Right cardiac atrium (tissue), 5 donors: Measurements from ENCODE around the gene C19orf67. TPM values are rescaled to one million over a fixed set of nuclear protein-coding genes. Genes with fewer than 3 reads are reported as not detected.

Source experiments
- ATAC-seq, 2 donors: fragments of 200-7000 bp; cut with Tn5 transposase; one replicate each; pipeline versions ENCODE4 v1.8.0 to v1.9.1; 2020; ENCODE audit warnings: moderate library complexity in 2 of 2, mild to moderate bottlenecking in 1 of 2
- DNase-seq, 3 donors: peaks; one replicate each; pipeline ENCODE4 v3.0.0-alpha.2; 2020
- H3K27ac ChIP-seq: one replicate; pipeline ENCODE4 v1.5.1; 2013; ENCODE audit warnings: mild to moderate bottlenecking, low read length, control low read depth, moderate library complexity
- H3K27me3 ChIP-seq: one replicate; pipeline ENCODE4 v1.6.1; 2013; ENCODE audit not compliant: control insufficient read depth, insufficient read depth
- H3K4me1 ChIP-seq: one replicate; pipeline ENCODE4 v1.6.1; 2013; ENCODE audit warnings: low read length; ENCODE audit not compliant: control insufficient read depth, insufficient read depth
- H3K4me3 ChIP-seq: one replicate; pipeline ENCODE4 v1.5.1; 2013; ENCODE audit warnings: low read length, control low read depth
- H3K9me3 ChIP-seq: one replicate; pipeline ENCODE4 v1.6.1; 2013; ENCODE audit warnings: low read length; ENCODE audit not compliant: control insufficient read depth
- WGBS: extraction: QIAGEN DNeasy Blood & Tissue Kit; methylation state at CpG from one replicate; pipeline ENCODE4 v1.1.7; 2013; 5-methylcytosine and 5-hydroxymethylcytosine counted together
- intact Hi-C, 4 donors: fragments of 100-400 bp; cut with DNase I; formaldehyde crosslinking; loops; one replicate each; pipeline versions ENCODE4 v1.11.0 to v1.14.0; 2022 to 2023
- polyA plus RNA-seq: library from polyadenylated mRNA; stranded (reverse); fragments of 200-250 nt; gene quantifications from one replicate; pipeline ENCODE4 v1.2.3, GENCODE V29; 2013
- total RNA-seq, 4 donors: library from RNA; stranded (reverse); fragmentation: NEBNext Ultra II Directional; extraction: Animal tissue kit (Norgen Biotek cat#: 25700); gene quantifications; one replicate each; pipeline ENCODE4 v1.2.1, GENCODE V29; 2021
- donor health status: healthy with polysubstance abuse.
- donor health status: DM: no; HTN: yes; CAD: no.
- donor health status: DM: no; HTN: no; CAD: no.
- donor health status: DM: no; HTN: yes; CAD: no; lungs with severe emphysema.
- donor health status: DM: yes; HTN: yes; CAD: no.

The C19orf67 gene
- total and polyA plus RNA-seq, 5 donors, result not detected

- H3K27me3 ChIP-seq, result no peaks in the 10 kb centered on the region
- no peaks in the 10 kb centered on the region for H3K4me1 ChIP-seq
- DNase-seq (no peak), ATAC-seq (no peak)
- H3K4me3 ChIP-seq, result no peak overlapping the region
- 96% methylated on average over 9 of the region's 9 CpGs for WGBS
- intact Hi-C loops, result no loop called here
- H3K27ac ChIP-seq, result no peak overlapping the region
- H3K9me3 ChIP-seq, result no peaks in the 10 kb centered on the region
Observed at GRCh38 chr19:14093117-14093823, 7.7 kb upstream of the C19orf67 start.

DNA sequence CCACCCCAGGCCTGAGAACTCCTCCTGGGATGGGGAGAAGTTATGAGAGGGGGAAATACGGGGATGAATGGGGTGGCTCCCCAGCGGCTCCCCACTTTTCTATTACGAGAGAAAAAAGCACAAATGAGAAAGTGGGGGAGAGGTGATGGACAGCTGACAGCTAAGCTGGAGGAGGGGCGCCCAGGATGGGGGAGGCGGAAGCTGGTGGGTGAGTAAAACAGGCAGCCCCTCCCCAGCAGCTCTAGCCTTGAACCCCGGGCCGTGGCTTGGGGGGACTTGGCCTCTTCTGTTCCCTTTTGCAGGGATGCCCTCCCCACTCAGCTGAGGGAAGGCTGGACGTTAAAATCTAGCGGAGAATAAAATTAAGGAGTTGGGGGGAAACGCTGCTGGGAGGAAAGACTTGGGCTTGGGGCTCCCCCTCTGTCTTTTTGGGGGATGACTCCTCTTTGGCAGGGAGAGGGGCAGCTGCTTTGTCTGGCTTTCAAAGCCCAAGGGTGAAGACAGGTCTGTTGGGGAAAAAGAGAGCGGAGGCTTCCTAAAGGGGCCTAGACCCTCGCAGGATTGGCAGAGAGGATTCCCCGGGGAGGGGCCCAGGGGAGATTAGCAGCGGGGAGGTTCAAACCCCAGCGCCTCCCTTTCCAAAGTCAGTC is 6.4 kb upstream of the C19orf67 start:
- peak overlapping the region; percentile 18 for H3K27ac ChIP-seq
- DNase-seq, result peak in 1 of 3 donors; percentile 80
- no peaks in the 10 kb centered on the region for H3K4me1 ChIP-seq
- WGBS, result 21% methylated on average over 15 of the region's 15 CpGs
- H3K4me3 ChIP-seq, result peak overlapping the region; percentile 97
- H3K27me3 ChIP-seq, result no peaks in the 10 kb centered on the region
- peak; percentile 2 to 10 for ATAC-seq
- no peaks in the 10 kb centered on the region for H3K9me3 ChIP-seq
- intact Hi-C loops, result no loop called here

GRCh38 chr19:14091081-14091812 is 5.7 kb upstream of the C19orf67 start:
- DNase-seq, result peak in 2 of 3 donors; percentile 64 to 81
- H3K27ac ChIP-seq, result peak overlapping the region; percentile 96
- WGBS, result under 1% methylated on average over 72 of the region's 72 CpGs
- H3K4me1 ChIP-seq, result no peaks in the 10 kb centered on the region
- peak overlapping the region; percentile 97 for H3K4me3 ChIP-seq
- H3K9me3 ChIP-seq, result no peaks in the 10 kb centered on the region
- no peaks in the 10 kb centered on the region for H3K27me3 ChIP-seq
- ATAC-seq, result peak; percentile 82 to 87
- intact Hi-C loops, result no loop called here

DNA sequence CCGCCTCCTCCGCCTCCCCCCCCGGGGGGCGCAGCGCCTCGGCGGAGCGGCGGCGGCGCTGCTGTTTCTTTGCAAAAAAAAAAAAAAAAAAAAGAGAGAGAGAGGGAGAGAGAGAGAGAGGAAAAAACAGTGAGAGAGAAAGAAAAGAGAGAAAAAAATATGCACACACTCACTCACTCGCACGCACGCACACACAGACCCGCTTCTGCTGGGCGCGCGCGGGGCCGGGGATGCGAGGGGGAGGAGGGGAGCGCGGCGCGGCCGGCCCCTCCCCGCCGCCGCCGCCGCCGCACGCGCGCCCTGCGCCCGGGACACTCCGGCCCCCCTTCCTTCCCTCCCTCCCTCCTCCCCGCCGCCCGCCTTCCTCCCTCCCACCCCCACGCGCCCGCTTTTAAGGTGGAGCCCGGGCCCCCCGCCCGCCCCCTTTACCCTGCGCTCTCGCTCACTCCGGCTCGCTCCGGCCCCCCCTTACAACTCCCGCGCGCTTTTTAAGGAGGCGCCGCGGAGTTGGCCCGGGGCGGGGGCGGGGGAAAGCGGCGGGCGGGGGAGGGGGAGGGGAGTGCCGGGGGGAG is 5.0 kb upstream of the C19orf67 start, which contains the start of gene SAMD1:
SAMD1 (minus strand) TSS at position 243 of the 572 bp plus-strand sequence.
- ATAC-seq, result peak; percentile 62 to 81

GRCh38 chr19:14089662-14090508 is 4.3 kb upstream of the C19orf67 start:
- DNase-seq (peak; percentile 71 to 86 (median 82)), ATAC-seq (peak in 1 of 2 donors; percentile 5)
- Histone ChIP-seq H3K27me3 (no peaks in the 10 kb centered on the region), H3K27ac (peak overlapping the region; percentile 95), H3K4me3 (peak overlapping the region; percentile 97), H3K9me3 (no peaks in the 10 kb centered on the region), H3K4me1 (no peaks in the 10 kb centered on the region)
- intact Hi-C loops, result no loop called here
- under 1% methylated on average over 141 of the region's 142 CpGs for WGBS

More for the DNA sequence above, 5.0 kb upstream of the C19orf67 start, which contains the start of gene SAMD1:
- intact Hi-C loops, result no loop called here
- Histone ChIP-seq H3K27me3 (no peaks in the 10 kb centered on the region), H3K27ac (peak within 1 kb of the TSS; percentile 96), H3K4me3 (peak within 1 kb of the TSS; percentile 97), H3K9me3 (no peaks in the 10 kb centered on the region), H3K4me1 (no peaks in the 10 kb centered on the region)
- WGBS, result under 1% methylated on average over 50 of the region's 65 CpGs
- peak; percentile 94 to 98 (median 97) for DNase-seq

DNA sequence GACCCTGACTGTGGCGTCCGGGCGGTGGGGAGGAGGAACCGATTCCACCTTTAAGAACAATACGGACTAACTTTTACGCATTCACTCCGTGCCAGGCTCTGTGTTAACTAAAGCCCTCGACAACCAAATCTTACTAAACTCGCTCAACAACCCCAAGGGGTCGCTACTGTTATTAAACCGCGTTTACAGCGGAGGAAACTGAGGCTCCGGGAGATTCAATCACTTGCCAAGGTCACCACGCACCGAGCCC is 3.8 kb upstream of the C19orf67 start:
- intact Hi-C loops, result no loop called here
- Histone ChIP-seq H3K4me1 (no peaks in the 10 kb centered on the region), H3K27ac (no peak overlapping the region), H3K9me3 (no peaks in the 10 kb centered on the region), H3K4me3 (peak overlapping the region; percentile 97), H3K27me3 (no peaks in the 10 kb centered on the region)
- no peak for DNase-seq
- ATAC-seq, result no peak
- 12% methylated on average over 16 of the region's 16 CpGs for WGBS

DNA sequence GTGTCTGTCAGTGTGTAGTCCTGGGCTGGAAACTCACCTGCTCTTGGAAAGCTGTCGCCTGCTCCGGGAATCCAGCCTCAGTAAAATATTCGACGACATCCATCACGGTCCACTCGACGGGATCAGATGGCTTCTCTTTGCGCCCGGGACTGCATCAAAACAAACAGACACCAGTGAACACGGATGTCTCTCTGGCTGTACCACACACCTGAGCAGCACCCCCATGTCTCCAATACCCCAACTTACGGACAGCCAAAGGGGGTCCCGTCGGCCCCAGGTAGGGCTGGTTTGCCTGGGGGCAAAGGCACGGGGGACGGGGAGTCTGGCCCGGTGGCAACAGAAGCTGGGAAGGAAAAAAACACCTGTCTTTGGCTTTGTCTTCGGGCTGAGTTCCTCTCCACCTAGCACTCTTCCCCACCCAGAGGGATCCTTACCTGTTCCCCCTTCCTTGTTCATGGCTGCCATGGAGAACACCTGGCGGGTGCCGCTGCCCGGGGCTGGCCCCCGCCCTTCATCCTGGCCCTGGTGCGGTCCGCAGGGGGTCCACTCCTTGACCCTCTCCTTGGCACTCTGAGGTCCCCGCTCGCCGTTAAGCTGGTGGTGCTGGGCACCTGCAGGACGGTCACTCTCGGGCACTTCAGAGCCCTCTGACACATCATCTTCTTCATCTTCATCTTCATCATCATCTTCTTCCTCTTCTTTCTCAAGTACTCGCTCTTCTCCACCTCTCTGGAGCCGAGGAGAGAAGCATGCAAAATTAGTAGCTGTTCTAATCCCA is 3.2 kb upstream of the C19orf67 start:
- H3K4me1 ChIP-seq, result no peaks in the 10 kb centered on the region
- ATAC-seq, result no peak
- H3K4me3 ChIP-seq, result no peak overlapping the region
- H3K27ac ChIP-seq, result no peak overlapping the region
- DNase-seq, result peak in 1 of 3 donors; percentile 63
- intact Hi-C loops, result no loop called here
- H3K9me3 ChIP-seq, result no peaks in the 10 kb centered on the region
- WGBS, result 87% methylated on average over 30 of the region's 30 CpGs
- no peaks in the 10 kb centered on the region for H3K27me3 ChIP-seq

- 87% methylated on average over 5 of the region's 5 CpGs for WGBS
- DNase-seq (no peak), ATAC-seq (no peak)
- Histone ChIP-seq H3K4me1 (peaks cover 4% of the 10 kb centered on the region), H3K27me3 (no peaks in the 10 kb centered on the region), H3K4me3 (no peak overlapping the region), H3K9me3 (no peaks in the 10 kb centered on the region), H3K27ac (no peak overlapping the region)
- intact Hi-C loops, result no loop called here
Observed at GRCh38 chr19:14086098-14086497, 515 bp upstream of the C19orf67 start.

GRCh38 chr19:14082675-14082960 is 3.0 kb downstream of the C19orf67 start:
- DNase-seq (no peak), ATAC-seq (no peak)
- Histone ChIP-seq H3K4me1 (peaks cover 4% of the 10 kb centered on the region), H3K4me3 (no peak overlapping the region), H3K27ac (no peak overlapping the region), H3K27me3 (no peaks in the 10 kb centered on the region), H3K9me3 (no peaks in the 10 kb centered on the region)
- intact Hi-C loops, result loop anchor here in 1 of 4 donors (5.0 kb wide), 1 partner anchor 35 kb away; the partner anchor contains the start of gene PRKACA
- WGBS, result 82% methylated on average over 1 of the region's 1 CpG
